Measurements from ENCODE around the gene PGC. TPM values are rescaled to one million over a fixed set of nuclear protein-coding genes. Genes with fewer than 3 reads are reported as not detected.

The PGC gene
- total and polyA plus RNA-seq, 9 of the 15 experiments (the other 6 are each of a cell fraction or from before 2014, with no cell fraction given): 0.17 to 0.40 TPM; not detected in 7

DNA sequence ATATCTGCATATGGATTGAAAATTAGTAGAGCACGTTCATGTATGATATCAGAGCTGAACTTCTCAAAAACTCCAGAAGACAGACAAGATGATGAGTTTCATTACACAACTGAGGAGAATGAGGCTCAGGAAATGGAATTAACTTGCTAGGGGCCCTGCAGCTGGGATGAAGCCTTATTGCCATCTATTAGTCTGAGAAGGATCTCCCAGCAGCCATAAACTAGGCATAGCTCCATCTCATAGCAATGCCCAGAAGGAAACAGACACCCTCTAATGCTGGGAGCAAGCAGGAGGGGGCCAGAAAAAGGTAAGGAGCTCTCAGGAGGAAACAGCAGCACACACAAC lies 29.8 kb downstream of the PGC start:
- Histone ChIP-seq H3K9me3 (replicated peaks; ENCODE audit: control insufficient read depth, insufficient read depth, low read depth, low read length) (no peaks in the 10 kb centered on the region), H3K4me2 (ENCODE audit: insufficient read depth, low read length) (no peak overlapping the region), H3K9me1 (ENCODE audit: control insufficient read depth, insufficient read depth, low read length) (no peaks in the 10 kb centered on the region), H2AFZ (ENCODE audit: low read depth, low read length) (no peak overlapping the region), H3K36me3 (ENCODE audit: control insufficient read depth, insufficient read depth, low read length) (no peaks in the 10 kb centered on the region), H4K20me1 (replicated peaks; ENCODE audit: control insufficient read depth, insufficient read depth, low read length) (peaks cover 9% of the 10 kb centered on the region; the same call in 1 of the 2 replicates), H3K4me1 (replicated peaks in 1 of 2; ENCODE audit: control insufficient read depth in 2 of 2, insufficient read depth in 2 of 2, low read length in 2 of 2) (peaks cover 0 to 13% of the 10 kb centered on the region in 2 experiments; a peak in 2 of 5 replicates), H3K27me3 (ENCODE audit: control insufficient read depth in 2 of 2, insufficient read depth in 2 of 2, low read length in 2 of 2) (peaks cover 2 to 37% of the 10 kb centered on the region in 2 experiments; a peak in 4 of 5 replicates), H3K27ac (ENCODE audit: extremely low read depth, low read depth, low read length) (no peak overlapping the region), H3K9ac (ENCODE audit: insufficient read depth in 1 of 2, low read depth in 2 of 2, low read length in 2 of 2) (0 out of 4 replicates have a peak overlapping the region, but pooled peaks of 1 of the 2 experiments have one; percentile 42), H3K79me2 (ENCODE audit: control insufficient read depth, insufficient read depth, low read length) (no peaks in the 10 kb centered on the region), H3K4me3 (no peak overlapping the region)
- BruUV-seq (replicated peaks): no TSS peak
- TF ChIP-seq, protein P1, sequence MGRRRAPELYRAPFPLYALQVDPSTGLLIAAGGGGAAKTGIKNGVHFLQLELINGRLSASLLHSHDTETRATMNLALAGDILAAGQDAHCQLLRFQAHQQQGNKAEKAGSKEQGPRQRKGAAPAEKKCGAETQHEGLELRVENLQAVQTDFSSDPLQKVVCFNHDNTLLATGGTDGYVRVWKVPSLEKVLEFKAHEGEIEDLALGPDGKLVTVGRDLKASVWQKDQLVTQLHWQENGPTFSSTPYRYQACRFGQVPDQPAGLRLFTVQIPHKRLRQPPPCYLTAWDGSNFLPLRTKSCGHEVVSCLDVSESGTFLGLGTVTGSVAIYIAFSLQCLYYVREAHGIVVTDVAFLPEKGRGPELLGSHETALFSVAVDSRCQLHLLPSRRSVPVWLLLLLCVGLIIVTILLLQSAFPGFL (CRISPR knock-in tag; IDR thresholded peaks at IDR 0.05): no peak
- no peak for TF ChIP-seq ZNF239 (CRISPR knock-in tag; IDR thresholded peaks at IDR 0.05)
- no peak for TF ChIP-seq ZNF134 (CRISPR knock-in tag; conservative IDR thresholded peaks at IDR 0.05)
- no peak for TF ChIP-seq RFX7 (CRISPR knock-in tag; IDR thresholded peaks at IDR 0.05)
- TF ChIP-seq, protein P2, sequence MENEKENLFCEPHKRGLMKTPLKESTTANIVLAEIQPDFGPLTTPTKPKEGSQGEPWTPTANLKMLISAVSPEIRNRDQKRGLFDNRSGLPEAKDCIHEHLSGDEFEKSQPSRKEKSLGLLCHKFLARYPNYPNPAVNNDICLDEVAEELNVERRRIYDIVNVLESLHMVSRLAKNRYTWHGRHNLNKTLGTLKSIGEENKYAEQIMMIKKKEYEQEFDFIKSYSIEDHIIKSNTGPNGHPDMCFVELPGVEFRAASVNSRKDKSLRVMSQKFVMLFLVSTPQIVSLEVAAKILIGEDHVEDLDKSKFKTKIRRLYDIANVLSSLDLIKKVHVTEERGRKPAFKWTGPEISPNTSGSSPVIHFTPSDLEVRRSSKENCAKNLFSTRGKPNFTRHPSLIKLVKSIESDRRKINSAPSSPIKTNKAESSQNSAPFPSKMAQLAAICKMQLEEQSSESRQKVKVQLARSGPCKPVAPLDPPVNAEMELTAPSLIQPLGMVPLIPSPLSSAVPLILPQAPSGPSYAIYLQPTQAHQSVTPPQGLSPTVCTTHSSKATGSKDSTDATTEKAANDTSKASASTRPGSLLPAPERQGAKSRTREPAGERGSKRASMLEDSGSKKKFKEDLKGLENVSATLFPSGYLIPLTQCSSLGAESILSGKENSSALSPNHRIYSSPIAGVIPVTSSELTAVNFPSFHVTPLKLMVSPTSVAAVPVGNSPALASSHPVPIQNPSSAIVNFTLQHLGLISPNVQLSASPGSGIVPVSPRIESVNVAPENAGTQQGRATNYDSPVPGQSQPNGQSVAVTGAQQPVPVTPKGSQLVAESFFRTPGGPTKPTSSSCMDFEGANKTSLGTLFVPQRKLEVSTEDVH (IDR thresholded peaks at IDR 0.05; ENCODE audit: low read depth, partially characterized antibody): no peak
- TF ChIP-seq, protein P3, sequence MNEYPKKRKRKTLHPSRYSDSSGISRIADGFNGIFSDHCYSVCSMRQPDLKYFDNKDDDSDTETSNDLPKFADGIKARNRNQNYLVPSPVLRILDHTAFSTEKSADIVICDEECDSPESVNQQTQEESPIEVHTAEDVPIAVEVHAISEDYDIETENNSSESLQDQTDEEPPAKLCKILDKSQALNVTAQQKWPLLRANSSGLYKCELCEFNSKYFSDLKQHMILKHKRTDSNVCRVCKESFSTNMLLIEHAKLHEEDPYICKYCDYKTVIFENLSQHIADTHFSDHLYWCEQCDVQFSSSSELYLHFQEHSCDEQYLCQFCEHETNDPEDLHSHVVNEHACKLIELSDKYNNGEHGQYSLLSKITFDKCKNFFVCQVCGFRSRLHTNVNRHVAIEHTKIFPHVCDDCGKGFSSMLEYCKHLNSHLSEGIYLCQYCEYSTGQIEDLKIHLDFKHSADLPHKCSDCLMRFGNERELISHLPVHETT (CRISPR knock-in tag; conservative IDR thresholded peaks at IDR 0.05 in 1 of 2, IDR thresholded peaks at IDR 0.05 in 1 of 2): no peak
- TF ChIP-seq SMARCB1 (IDR thresholded peaks at IDR 0.05; ENCODE audit: insufficient read length, low read depth): no peak
- TF ChIP-seq, protein P4, sequence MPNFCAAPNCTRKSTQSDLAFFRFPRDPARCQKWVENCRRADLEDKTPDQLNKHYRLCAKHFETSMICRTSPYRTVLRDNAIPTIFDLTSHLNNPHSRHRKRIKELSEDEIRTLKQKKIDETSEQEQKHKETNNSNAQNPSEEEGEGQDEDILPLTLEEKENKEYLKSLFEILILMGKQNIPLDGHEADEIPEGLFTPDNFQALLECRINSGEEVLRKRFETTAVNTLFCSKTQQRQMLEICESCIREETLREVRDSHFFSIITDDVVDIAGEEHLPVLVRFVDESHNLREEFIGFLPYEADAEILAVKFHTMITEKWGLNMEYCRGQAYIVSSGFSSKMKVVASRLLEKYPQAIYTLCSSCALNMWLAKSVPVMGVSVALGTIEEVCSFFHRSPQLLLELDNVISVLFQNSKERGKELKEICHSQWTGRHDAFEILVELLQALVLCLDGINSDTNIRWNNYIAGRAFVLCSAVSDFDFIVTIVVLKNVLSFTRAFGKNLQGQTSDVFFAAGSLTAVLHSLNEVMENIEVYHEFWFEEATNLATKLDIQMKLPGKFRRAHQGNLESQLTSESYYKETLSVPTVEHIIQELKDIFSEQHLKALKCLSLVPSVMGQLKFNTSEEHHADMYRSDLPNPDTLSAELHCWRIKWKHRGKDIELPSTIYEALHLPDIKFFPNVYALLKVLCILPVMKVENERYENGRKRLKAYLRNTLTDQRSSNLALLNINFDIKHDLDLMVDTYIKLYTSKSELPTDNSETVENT (CRISPR knock-in tag; IDR thresholded peaks at IDR 0.05): no peak
- ChIA-PET CTCF (ENCODE audit: low intra/inter-chr PET ratio) (no interaction called here), POLR2A (interaction anchor here (0.5 to 1.3 kb wide), 7 partner anchors 9 to 315 kb away, joined by 3 to 7 read pairs (median 3); no protein-coding TSS in a partner anchor)
- no peak for ATAC-seq
- in situ Hi-C loops (cut with MboI) (no loop called here), intact Hi-C loops (cut with micrococcal nuclease) (no loop called here)
- 0% methylated on average over 1 of the region's 1 CpG for WGBS (ENCODE audit: insufficient coverage, low coverage, missing lambda C conversion rate)
- no peak for FAIRE-seq
- no peak for DNase-seq (ENCODE audit: extremely low read depth in 1 of 4, low spot score in 3 of 4)
